Epithelial cell of proximal tubule (primary cell): ENCODE results near the gene UMODL1. TPM values are rescaled to one million over a fixed set of nuclear protein-coding genes. Genes with fewer than 3 reads are reported as not detected.

Experiments
- DNase-seq: peaks from one replicate; pipeline ENCODE4 v3.0.0-alpha.2; 2011; ENCODE audit warnings: low read depth
- H3K4me3 ChIP-seq: 2 replicates; pipeline ENCODE4 v1.5.1; 2011; ENCODE audit warnings: low read depth, mild to moderate bottlenecking, low read length
- CTCF ChIP-seq: conservative IDR thresholded peaks from 2 replicates; pipeline ENCODE4 v1.5.1; 2012; ENCODE audit warnings: low read depth, mild to moderate bottlenecking, low read length
- total RNA-seq: library from RNA; depleted of rRNA; stranded (reverse); fragments of >200 nt; gene quantifications from 2 replicates; pipeline ENCODE4 v1.2.3, GENCODE V29; 2015

Gene UMODL1
- total RNA-seq, 1 donor from 2014 or later, result not detected

- no peak for DNase-seq
- peak; percentile 81 for TF ChIP-seq CTCF
- H3K4me3 ChIP-seq, result no peak overlapping the region
Measured at GRCh38 chr21:42107881-42108553, 36.9 kb downstream of the UMODL1 start.

GRCh38 chr21:42108554-42109340 lies 37.6 kb downstream of the UMODL1 start:
- no peak overlapping the region for H3K4me3 ChIP-seq
- DNase-seq, result no peak
- TF ChIP-seq CTCF, result no peak

GRCh38 chr21:42109473-42109872 lies 38.4 kb downstream of the UMODL1 start:
- no peak for DNase-seq
- TF ChIP-seq CTCF, result no peak
- no peak overlapping the region for H3K4me3 ChIP-seq

GRCh38 chr21:42109873-42110525 lies 38.9 kb downstream of the UMODL1 start:
- TF ChIP-seq CTCF, result no peak

GRCh38 chr21:42110691-42111469 lies 39.8 kb downstream of the UMODL1 start:
- DNase-seq, result no peak
- no peak overlapping the region for H3K4me3 ChIP-seq
- no peak for TF ChIP-seq CTCF

More at GRCh38 chr21:42109873-42110525, 38.9 kb downstream of the UMODL1 start:
- no peak for DNase-seq
- no peak overlapping the region for H3K4me3 ChIP-seq

- TF ChIP-seq CTCF, result no peak
- no peak for DNase-seq
- H3K4me3 ChIP-seq, result no peak overlapping the region
Measured at GRCh38 chr21:42111470-42111743, 40.3 kb downstream of the UMODL1 start.
